ENCODE data around the gene TGFB1.
"Not testable (repeated sequence)": the region's sequence is repeated elsewhere in the genome, so short reads cannot be mapped to it uniquely, and the experiment has no call there.

The TGFB1 gene

DNA sequence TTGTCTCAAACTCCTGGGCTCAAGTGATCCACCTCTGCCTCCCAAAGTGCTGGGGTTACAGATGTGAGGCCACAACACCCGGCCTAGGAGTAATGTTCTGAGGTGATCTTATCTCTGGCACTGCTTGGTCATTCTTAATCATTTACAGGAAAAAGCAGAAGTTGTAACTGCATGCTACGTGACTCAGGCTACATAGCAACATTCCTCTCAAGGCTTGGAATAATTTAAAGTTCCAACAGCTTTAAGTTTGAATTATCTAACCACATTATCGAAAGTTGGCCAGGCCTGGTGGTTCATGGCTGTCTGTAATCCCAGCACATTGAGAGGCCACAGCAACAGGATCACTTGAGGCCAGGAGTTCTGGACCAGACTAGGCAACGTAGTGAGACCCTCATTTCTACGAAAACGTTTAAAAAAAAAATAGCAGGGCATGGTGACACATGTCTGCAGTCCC is 14.2 kb upstream of the TGFB1 start:
- no peak for DNase-seq

DNA sequence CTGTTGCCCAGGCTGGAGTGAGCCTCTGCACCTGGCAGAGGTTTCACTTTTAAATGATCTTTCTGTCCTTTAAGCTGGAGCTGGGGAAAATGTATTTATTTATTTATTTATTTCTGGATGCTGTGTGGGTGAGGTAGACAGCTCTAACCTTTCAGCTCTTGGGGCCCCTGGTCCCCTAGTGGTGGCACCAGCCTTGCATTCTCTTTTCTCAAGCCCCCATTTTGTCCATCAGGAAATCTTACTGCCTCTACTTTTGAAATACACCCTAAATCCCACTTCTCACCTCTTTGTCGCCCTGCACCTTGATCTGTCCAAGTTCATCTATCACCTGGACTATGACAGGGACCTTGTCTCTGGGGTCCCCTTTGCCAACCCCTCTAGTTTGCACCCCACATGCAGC is 12.4 kb upstream of the TGFB1 start:
- no peak for DNase-seq

DNA sequence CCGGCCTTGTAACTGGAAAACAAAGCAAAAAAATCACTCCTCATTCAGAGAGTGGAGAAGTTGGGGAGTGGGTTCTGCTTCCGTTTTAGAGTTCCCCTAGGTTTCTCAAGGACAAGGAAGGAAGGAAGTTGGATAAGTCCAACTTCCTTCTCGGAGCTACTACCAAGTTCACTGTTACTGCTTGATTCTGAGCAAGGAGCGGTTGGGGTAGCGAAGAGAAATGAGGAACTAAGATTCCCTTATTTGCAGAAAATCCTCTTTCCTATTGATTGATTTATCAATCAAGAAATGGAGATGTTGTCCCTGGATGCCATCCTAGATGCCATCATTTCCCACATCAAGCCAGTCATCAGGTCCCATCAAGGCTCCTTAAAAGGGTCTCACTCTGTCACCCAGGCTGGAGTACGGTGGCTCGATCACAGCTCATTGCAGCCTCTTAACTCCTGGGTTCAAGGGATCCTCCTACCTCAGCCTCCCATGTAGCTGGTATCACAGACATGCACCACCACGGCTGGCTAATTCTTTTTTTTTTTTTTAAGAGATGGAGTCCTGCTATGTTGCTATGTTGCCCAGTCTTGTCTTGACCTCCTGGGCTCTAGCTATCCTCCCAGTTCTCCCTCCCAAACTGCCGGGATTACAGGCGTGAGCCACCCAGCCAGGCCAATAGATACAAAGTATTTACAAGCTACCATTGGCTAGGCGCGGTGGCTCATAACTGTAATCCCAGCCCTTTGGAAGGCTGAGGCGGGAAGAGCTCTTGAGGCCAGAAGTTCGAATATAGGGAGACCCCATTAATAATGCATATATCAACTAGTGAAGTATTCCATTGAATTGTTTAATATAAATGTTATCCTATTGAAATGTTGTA is 11.0 kb upstream of the TGFB1 start:
- DNase-seq, result no peak

DNA sequence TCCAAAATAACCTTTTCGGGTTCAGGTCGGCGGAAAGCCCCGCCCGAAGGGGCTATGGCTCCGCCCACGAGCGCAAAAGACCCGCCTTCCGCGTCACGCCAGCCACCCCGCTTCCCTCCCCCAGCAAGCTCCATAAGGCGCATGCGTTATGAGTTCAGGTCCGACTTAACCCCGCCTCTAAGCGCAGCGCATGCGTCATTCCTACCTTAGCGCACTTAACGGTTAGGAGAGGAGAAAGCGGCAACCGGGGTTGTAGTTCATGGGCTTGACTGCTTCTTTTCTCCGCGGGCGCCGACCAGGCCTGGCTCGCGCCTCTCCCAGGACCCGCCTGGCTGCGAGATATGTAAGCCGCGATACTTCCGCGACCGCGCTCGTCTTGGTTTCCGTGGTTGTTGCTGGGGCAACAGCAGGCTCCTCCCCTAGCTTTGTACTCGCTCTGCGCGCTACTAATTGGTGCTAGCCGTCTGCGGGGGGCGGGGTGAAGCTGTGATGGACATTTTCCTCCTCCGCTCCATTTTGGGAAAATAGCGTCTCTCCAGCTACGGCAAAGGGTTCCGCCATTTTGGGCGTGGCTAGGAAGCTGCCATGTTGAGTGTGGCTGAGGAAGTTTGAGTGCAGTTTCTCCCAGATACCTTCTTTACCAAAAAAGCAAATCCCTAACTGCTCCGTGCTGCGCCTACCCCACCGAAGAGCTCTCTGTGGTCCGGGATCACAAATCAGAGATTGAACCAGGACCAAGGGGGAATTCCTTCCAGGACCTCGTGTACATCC is 10.2 kb upstream of the TGFB1 start, which contains the start of gene B9D2:
TSS of gene B9D2 (minus strand) at position 397 of the 771 bp plus-strand sequence. CDS start 630 bp downstream, outside the sequence.
- peak; percentile 98 for DNase-seq

DNA sequence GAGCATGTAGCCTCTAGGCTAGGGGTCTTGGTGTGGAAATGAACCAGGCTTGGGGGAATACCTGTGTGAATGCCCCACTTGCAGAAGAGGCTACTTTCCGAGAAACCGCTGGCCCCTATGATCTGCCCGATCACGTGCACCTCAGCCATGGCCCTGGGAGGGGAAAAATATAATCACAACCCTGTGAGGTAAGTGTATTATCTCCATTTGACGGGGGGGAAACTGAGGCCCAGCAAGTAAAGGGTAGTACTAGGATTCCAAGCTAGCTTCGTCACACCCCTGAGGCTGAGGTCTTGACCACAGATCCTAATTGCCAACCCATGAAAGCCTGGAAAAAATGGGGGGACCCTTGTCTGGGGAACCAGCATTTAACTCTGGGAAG is 9.6 kb upstream of the TGFB1 start:
- no peak for DNase-seq

DNA sequence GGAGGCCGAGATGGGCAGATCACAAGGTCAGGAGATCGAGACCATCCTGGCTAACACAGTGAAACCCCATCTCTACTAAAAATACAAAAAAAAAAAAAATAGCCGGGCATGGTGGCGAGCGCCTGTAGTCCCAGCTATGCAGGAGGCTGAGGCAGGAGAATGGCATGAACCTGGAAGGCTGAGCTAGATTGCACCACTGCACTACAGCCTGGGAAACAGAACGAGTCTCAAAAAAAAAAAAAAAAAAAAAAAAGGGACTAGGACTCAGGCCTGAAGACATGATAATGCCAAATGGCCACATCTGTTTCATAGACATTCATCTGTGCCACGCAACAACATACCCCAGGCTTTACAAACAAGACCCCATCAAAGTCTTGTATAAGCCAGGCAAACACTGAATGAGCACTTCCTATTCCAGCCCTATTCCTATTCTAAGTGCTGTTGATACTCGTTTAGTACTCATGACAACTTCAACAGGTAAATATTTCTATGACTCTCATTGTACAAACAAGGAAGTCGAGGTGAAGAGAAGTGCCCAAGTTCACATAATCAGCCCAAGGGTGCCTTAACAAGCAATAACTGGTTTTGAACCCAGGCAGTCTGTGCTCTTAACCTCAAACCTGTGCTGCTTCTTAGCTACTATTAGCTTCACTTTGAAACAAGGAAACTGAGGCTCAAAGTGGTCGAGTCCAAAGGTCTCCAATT is 8.6 kb upstream of the TGFB1 start:
- no peak for DNase-seq

DNA sequence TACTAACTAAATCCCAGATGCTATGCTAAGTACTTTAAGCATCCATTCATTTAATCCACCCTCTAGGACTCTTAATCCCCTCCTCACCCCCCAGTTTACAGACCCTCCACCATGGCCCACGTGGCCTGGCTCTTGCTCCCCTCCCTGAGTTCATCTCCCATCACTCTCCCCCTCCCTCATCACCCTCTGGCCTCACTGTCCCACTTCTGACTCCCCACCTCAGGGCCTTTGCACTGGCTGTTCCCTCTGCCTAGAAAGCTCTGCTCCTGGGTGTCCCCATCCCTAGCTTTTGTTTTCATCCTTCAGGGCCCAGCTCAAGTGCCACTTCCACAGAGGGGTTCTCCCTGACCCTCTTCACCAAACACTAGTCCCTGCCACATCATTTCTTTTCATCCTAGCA is 6.0 kb upstream of the TGFB1 start:
- no peak for DNase-seq

DNA sequence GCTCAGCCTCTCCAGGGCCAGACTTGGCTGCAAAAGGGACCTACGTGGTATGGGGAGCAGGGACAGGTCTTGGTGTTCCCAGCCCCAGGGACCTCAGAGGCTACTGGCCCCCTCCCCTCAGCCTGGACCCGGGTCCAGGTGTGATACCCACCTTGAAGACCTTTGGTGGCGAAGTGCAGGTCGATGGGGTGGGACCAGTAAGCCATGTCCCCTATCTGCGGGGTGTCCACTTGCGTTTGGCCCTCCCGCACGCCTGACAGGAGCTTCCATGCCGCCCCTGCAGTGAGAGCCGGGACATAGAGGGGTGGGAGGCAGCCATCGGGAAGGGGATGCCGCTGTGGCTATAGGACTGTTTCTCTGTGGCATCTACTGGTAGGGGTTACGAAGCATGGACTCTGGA is 4.0 kb upstream of the TGFB1 start:
- DNase-seq, result no peak

DNA sequence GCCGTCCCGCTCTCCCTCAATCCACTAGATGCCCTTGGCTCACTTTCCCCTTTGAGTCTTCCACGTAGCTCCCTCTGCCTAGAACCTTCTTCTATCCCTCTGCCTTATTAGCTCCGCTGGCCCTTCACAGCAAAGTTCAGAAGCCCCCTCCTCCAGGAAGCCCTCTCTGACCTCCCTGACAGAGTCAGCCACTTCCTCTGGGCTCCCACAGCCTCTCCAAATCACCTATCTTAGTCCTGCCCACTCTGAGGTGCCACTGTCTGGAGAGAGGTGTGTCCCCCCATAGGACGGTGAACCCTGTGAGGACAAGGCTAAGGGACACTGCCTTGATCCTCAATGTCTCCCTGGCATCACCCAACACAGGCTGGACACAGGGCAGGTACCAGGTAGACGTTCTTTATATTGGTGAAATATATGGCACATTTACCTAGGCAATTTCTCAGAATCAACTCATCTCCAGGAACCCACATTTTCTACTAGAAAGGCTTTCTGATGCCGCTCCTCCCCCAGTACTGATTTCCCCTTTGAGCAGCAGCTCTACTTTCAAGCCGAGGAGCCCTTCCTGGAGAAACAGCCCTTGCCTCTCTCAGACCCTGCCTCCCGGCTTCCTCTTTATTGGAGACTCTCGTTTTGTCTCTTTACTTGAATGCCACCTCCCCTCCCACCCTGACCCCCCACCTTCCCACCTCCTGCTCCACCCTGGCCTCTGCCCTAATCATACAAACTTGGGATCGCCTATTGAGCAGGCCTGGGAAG is 3.4 kb upstream of the TGFB1 start:
- no peak for DNase-seq

DNA sequence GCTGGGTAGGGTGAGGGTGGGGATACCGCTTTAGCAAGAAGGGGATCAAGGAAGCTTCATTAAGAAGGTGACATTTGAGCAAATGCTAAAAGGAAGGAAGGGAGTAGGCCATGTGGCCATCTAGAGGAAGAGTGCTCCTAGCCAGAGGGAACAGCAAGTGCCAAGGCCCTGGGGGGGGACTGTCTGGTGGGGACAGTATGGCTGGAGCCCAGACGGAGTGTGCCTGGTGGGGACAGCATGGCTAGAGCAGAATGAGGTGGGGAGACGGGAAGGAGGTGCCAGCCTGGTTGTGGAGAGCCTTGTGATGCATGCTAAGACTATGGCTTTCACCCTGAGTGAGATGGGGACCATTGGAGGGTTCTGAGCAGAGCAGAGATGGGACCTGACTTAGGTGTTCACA is 2.1 kb upstream of the TGFB1 start:
- no peak for DNase-seq

DNA sequence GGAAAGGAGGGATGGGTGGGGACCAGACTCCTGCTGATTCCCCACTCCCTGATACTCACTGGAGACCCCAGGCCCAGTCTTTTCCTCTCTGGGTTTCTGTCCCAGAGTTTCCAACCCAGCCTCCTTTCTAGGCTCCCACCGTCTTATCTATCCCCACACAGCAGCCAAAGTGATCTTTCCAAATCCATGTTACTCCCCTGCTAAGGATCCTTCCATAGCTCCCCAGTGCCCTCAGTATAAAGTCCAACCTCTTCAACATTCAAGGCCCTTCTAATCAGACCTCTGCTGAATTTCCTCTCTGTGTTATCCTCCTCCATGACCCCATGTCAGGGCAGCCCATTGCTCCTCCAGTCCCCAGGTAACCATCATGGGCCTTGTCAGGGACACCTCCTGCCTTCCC is 1.3 kb upstream of the TGFB1 start:
- DNase-seq, result no peak

DNA sequence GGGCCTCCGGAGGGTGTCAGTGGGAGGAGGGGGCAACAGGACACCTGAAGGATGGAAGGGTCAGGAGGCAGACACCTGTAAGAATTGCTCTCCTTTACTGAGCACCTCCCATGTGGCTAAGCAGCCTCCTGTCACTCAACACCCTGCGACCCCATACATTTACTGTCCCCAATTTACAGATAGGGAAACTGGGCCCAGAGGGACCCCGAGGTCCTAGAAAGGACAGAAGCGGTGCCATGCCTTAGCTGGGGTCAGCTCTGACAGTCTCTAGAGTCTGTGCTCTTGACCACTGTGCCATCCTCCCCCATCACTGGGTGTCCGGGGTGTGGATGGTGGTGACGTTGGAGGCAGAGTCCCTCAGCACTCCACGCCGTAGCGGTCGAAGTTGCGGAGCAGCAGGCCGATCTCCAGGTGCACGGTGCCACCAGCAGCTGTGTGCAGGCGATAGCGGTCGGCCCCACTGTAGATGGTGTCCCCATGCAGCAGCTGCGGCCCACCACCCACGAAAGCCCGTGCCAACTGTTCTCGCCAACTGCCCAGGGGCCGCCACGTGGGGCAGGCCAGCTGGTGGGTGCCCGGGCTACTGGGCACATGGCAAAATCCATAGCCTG is 726 bp upstream of the TGFB1 start:
- no peak for DNase-seq

DNA sequence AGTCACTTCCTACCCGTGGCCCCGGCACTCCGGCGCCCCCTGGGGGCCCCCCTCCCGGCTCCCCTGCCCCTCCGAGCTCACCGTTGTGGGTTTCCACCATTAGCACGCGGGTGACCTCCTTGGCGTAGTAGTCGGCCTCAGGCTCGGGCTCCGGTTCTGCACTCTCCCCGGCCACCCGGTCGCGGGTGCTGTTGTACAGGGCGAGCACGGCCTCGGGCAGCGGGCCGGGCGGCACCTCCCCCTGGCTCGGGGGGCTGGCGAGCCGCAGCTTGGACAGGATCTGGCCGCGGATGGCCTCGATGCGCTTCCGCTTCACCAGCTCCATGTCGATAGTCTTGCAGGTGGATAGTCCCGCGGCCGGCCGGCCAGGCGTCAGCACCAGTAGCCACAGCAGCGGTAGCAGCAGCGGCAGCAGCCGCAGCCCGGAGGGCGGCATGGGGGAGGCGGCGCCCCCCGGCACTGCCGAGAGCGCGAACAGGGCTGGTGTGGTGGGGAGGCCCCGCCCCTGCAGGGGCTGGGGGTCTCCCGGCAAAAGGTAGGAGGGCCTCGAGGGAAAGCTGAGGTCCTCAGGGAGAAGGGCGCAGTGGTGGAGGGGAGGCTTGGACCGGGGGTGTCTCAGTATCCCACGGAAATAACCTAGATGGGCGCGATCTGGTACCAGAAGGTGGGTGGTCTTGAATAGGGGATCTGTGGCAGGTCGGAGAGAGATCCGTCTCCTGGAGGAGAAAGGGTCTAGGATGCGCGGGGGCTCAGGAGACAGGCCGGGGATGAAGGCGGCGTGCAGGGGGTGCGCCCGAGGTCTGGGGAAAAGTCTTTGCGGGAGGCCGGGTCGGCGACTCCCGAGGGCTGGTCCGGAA is 885 bp downstream of the TGFB1 start:
- DNase-seq, result no peak

DNA sequence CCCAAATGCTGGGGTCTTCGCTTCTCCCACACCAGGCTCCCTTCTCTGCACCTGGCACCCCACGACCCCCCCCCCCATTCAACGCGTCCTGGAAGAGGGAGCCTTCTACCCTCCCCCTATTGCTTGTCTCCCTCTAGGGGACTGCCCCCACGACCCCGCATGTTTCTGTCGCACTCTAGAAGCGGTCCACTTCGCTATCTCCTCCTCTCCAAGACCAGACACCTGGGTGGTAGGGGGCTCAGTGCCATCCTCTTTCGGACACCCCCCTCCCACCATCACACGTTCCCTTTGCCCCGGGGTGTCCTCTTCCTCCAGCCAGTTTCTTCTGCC is 1.5 kb downstream of the TGFB1 start:
- no peak for DNase-seq

DNA sequence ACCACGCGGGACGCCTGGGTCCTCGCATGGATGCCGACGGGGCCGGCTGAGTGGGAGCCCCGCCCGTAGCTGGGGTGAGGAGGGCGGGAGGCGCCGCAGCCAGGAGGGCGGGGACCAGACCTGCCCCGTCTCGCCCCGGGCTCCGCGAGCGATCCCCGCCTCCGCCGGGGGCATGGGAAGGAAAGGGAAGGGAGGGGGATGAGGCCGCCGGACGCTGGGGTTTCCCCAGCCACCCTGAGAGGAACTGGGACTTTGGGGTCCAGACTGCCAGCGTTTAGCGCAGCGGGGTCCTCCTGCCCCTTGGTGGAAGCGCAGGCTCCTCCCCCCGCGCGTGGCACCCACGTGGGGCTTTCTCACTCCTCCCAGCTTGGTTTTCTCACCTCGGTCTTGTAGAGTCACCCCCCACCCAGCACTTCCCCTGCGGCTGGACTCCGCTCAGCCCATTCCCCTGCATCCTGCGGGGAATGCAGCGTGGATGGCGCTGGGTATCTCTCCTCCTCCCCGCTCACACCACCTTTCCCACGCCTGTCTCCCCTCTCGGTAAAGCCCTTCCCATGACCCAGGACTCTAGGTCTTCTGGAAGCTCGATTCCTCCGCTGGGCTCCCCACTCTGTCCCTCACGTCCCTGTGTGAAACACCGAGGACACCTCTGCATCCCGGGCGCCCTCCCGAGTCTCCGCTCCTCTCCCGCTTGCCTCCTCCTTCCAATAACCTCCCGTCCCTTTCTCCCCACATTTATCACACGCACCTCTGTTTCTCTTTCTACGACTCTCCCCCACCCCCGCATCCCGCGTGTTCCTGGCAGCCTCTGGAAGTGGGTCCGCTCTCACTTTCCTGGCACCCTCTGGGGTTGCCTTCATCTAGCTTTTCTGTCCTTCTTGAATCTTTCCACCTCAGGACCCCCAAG is 2.1 kb downstream of the TGFB1 start:
- no peak for DNase-seq

DNA sequence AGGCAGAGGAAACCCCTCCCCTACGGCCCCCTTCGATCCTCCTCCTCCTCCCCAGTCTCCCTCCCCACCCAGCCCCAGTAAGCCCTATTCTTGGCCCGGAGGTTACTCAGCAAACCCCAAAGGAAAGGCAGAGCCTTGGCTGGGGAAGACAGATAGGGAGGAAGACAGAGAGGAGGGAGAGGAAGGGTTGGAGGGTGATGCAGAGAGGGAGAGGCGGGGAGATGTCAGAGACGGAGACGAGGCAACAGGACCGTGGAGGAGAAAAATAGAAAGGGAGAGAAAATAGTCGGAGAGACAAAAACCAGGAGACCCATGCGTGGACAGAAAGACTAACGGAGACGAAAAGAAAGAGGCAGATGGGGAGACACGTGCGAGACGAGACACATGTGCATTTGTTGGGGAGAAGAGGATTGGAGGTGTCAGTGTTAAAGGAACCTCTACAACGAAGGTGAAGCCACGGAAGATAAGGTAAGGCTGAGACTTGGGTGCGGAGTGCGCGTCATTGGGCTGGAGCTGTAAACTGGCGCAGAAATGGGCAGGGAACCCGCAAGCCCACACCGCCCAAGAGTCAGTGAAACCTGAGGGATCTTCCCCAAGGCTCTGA is 2.9 kb downstream of the TGFB1 start:
- DNase-seq, result no peak

DNA sequence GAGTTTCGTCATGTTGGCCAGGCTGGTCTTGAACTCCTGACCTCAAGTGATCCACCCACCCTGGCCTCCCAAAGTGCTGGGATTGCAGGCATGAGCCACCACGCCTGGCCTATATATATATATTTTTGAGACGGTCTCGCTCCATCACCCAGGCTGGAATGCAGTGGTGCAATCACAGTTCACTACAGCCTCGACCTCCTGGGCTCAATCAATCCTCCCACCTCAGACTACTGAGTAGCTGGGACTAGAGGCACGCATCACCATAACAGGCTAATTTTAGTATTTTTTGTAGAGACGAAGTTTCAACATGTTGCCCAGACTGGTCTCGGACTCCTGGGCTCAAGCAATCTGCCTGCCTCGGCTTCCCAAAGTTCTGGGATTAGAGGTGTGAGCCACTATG is 6.8 kb downstream of the TGFB1 start:
- DNase-seq, result not testable (repeated sequence)

DNA sequence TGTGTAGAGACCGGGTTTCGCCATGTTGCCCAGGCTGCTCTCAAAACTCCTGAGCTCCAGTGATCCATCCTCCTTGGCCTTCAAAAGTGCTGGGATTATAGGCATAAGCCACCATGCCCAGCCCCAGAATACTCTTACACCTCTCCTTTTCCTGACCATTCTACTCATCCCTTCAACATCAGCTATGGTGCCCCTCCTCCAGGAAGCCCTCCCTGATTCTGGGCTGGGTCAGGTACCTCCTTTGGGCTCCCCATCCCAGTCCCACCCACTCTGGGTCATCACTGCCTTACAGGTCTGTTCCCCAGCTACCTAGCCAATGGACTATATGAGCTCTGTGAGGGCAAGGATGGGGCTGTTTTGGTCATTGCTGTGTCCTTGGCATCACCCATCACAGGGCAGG is 9.6 kb downstream of the TGFB1 start:
- no peak for DNase-seq

DNA sequence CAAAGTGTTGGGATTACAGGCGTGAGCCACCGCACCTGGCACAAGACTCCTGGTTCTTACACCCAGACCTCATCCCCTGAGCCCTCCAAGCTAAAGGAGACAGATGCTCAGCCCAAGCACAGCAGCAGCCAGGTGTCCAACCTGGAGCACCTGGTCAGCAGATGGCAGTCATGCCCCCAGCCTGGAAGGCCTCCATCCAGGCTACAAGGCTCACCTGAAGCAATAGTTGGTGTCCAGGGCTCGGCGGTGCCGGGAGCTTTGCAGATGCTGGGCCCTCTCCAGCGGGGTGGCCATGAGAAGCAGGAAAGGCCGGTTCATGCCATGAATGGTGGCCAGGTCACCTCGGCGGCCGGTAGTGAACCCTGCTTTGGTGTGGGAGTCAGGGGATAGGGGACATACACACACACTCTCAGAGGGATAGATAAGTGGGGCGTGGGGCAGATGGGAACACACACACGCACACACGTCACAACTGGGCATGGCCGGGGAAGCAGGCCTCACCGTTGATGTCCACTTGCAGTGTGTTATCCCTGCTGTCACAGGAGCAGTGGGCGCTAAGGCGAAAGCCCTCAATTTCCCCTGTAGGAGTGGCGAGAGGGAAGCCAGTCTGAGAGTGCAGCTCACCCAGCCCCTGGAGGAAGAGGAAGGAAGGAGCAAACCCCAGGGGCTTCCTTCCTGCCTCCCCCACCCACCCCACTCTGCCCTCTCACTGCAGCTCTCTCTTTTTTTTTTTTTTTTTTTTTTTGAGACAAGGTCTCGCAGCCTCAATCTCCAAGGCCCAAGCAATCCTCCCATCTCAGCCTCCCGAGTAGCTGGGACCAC is 11.8 kb downstream of the TGFB1 start:
- no peak for DNase-seq
